Keratinocyte (primary cell): Measurements from ENCODE around the gene TREH. TPM values are rescaled to one million over a fixed set of nuclear protein-coding genes. Genes with fewer than 3 reads are reported as not detected.

Experiments used
- DNase-seq: peaks from one replicate; pipeline ENCODE4 v3.0.0-alpha.2; 2011; ENCODE audit warnings: low read depth, missing footprints, low spot score
- FAIRE-seq: peaks from 2 replicates; lab custom pipeline; 2011; peaks lifted over from hg19 to GRCh38; lab: Jason Lieb, UNC
- H2AFZ ChIP-seq: 2 replicates; pipeline ENCODE4 v1.6.0; 2012; ENCODE audit warnings: low read length, control low read depth, inconsistent platforms; ENCODE audit not compliant: control insufficient read depth
- H3K27ac ChIP-seq: 2 replicates; pipeline ENCODE4 v1.5.1; 2011; ENCODE audit warnings: low read length; ENCODE audit not compliant: control insufficient read depth, insufficient read depth
- H3K27me3 ChIP-seq: 3 replicates; pipeline ENCODE4 v1.6.0; 2011; ENCODE audit warnings: low read length; ENCODE audit not compliant: control insufficient read depth, insufficient read depth; ENCODE audit errors: extremely low read depth
- H3K36me3 ChIP-seq, 2 experiments: 2 replicates in 1 of 2; 3 replicates in 1 of 2; pipeline ENCODE4 v1.5.1; 2011; ENCODE audit warnings: low read length in 2 of 2, mild to moderate bottlenecking in 1 of 2; ENCODE audit not compliant: control insufficient read depth in 2 of 2, insufficient read depth in 2 of 2; ENCODE audit errors: extremely low read depth in 1 of 2
- H3K4me1 ChIP-seq: 3 replicates; pipeline ENCODE4 v1.5.1; 2011; ENCODE audit warnings: low read length; ENCODE audit not compliant: control insufficient read depth, insufficient read depth; ENCODE audit errors: extremely low read depth
- H3K4me2 ChIP-seq: 3 replicates; pipeline ENCODE4 v1.6.0; 2011; ENCODE audit warnings: low read depth, low read length; ENCODE audit not compliant: control insufficient read depth, insufficient read depth; ENCODE audit errors: extremely low read depth
- H3K4me3 ChIP-seq, 3 experiments: fragments of 200-600 bp in 1 of 3; sonication (generic) in 1 of 3; 2 replicates in 2 of 3; 3 replicates in 1 of 3; pipeline ENCODE4 v1.5.1; 2011 to 2016; ENCODE audit warnings: low read length in 3 of 3, mild to moderate bottlenecking in 3 of 3, control low read depth in 2 of 3, inconsistent platforms in 1 of 3, low read depth in 1 of 3, mixed read lengths in 1 of 3, mixed run types in 1 of 3, moderate library complexity in 1 of 3; ENCODE audit not compliant: control insufficient read depth in 2 of 3, insufficient read depth in 2 of 3; ENCODE audit errors: extremely low read depth in 1 of 3
- H3K79me2 ChIP-seq: 2 replicates; pipeline ENCODE4 v1.6.0; 2012; ENCODE audit warnings: low read length; ENCODE audit not compliant: control insufficient read depth, insufficient read depth
- H3K9ac ChIP-seq: 3 replicates; pipeline ENCODE4 v1.6.0; 2011; ENCODE audit warnings: low read length; ENCODE audit not compliant: control insufficient read depth, insufficient read depth; ENCODE audit errors: extremely low read depth
- H3K9me1 ChIP-seq: 3 replicates; pipeline ENCODE4 v1.6.0; 2011; ENCODE audit warnings: low read length; ENCODE audit not compliant: control insufficient read depth, insufficient read depth; ENCODE audit errors: extremely low read depth
- H3K9me3 ChIP-seq: 2 replicates; pipeline ENCODE4 v1.5.1; 2012; ENCODE audit warnings: low read depth, low read length; ENCODE audit not compliant: control insufficient read depth
- H4K20me1 ChIP-seq: 3 replicates; pipeline ENCODE4 v1.6.0; 2011; ENCODE audit warnings: low read length; ENCODE audit not compliant: control insufficient read depth, insufficient read depth; ENCODE audit errors: extremely low read depth
- EZH2 ChIP-seq: IDR thresholded peaks from one replicate; pipeline ENCODE4 v1.6.1; 2012; ENCODE audit warnings: inconsistent platforms, mild to moderate bottlenecking, low read length, moderate library complexity
- dilution Hi-C: fragments of 300-500 bp; cut with MboI; formaldehyde crosslinking; loops from one replicate; pipeline ENCODE4 v1.7.0; 2020; ENCODE audit warnings: low sequenced_read_pairs; ENCODE audit not compliant: extremely low pct_ligation_motif_present
- polyA plus RNA-seq, 5 experiments: library from polyadenylated mRNA; depleted of rRNA in 3 of 5; stranded (reverse) in 3 of 5; stranded (forward) in 1 of 5; unstranded in 1 of 5; fragments of >200 nt; gene quantifications; 1 replicate in 1 of 5; 2 replicates in 3 of 5; 3 replicates in 1 of 5; pipeline versions ENCODE4 v1.2.1 to v1.2.3, GENCODE V29; 2011 to 2012; ENCODE audit warnings: missing spikeins in 2 of 5, low read depth in 1 of 5, low replicate concordance in 1 of 5
- TF ChIP-seq, protein P1 (sequence below), 3 experiments: IDR thresholded peaks in 1 of 3; conservative IDR thresholded peaks in 1 of 3; optimal IDR thresholded peaks in 1 of 3; 2 replicates in 2 of 3; 3 replicates in 1 of 3; pipeline versions ENCODE3 to v1.5.1; 2011; ENCODE audit warnings: low read length in 3 of 3, mild to moderate bottlenecking in 3 of 3, moderate library complexity in 2 of 3, control low read depth in 1 of 3, inconsistent platforms in 1 of 3; ENCODE audit not compliant: insufficient read depth in 2 of 3; ENCODE audit errors: extremely low read depth in 1 of 3

TREH gene
- polyA plus RNA-seq, 1 donor (not counting 4 experiments of a cell fraction or from before 2014, with no cell fraction given), result not detected

DNA sequence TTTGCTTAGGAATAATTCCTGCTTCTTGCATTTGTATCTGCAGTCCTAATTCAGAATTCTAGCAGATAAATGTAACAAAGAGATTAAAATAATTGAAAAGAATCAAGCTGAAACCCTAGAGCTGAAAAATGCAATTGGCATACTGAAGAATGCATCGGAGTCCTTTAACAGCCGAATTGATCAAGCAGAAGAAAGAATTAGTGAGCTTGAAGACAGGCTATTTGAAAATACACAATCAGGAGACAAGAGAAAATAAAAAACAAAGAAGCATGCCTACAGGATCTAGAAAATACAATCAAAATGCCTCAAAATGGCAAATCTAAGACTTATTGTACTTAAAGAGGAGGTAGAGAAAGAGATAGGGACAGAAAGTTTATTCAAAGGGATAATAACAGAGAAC lies 8.2 kb downstream of the TREH start:
- no peaks in the 10 kb centered on the region for H3K27me3 ChIP-seq
- dilution Hi-C loops, result no loop called here

GRCh38 chr11:118670063-118670462 lies 9.4 kb downstream of the TREH start:
- no peaks in the 10 kb centered on the region for H3K9me3 ChIP-seq
- no peaks in the 10 kb centered on the region for H3K36me3 ChIP-seq
- DNase-seq (no peak), FAIRE-seq (no peak)
- dilution Hi-C loops, result no loop called here
- H2AFZ ChIP-seq, result no peak overlapping the region
- no peaks in the 10 kb centered on the region for H3K79me2 ChIP-seq
- no peaks in the 10 kb centered on the region for H4K20me1 ChIP-seq
- H3K9ac ChIP-seq, result no peak overlapping the region
- TF ChIP-seq, protein P1, sequence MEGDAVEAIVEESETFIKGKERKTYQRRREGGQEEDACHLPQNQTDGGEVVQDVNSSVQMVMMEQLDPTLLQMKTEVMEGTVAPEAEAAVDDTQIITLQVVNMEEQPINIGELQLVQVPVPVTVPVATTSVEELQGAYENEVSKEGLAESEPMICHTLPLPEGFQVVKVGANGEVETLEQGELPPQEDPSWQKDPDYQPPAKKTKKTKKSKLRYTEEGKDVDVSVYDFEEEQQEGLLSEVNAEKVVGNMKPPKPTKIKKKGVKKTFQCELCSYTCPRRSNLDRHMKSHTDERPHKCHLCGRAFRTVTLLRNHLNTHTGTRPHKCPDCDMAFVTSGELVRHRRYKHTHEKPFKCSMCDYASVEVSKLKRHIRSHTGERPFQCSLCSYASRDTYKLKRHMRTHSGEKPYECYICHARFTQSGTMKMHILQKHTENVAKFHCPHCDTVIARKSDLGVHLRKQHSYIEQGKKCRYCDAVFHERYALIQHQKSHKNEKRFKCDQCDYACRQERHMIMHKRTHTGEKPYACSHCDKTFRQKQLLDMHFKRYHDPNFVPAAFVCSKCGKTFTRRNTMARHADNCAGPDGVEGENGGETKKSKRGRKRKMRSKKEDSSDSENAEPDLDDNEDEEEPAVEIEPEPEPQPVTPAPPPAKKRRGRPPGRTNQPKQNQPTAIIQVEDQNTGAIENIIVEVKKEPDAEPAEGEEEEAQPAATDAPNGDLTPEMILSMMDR (optimal IDR thresholded peaks at IDR 0.05 in 1 of 3, IDR thresholded peaks at IDR 0.05 in 1 of 3, conservative IDR thresholded peaks at IDR 0.05 in 1 of 3; ENCODE audit: extremely low read depth in 1 of 3, insufficient read depth in 2 of 3, low read length in 3 of 3), result no peak
- no peak for TF ChIP-seq EZH2
- H3K4me1 ChIP-seq, result no peaks in the 10 kb centered on the region
- no peak overlapping the region for H3K4me3 ChIP-seq
- H3K27me3 ChIP-seq, result no peaks in the 10 kb centered on the region
- no peaks in the 10 kb centered on the region for H3K9me1 ChIP-seq
- no peak overlapping the region for H3K4me2 ChIP-seq
- no peak overlapping the region for H3K27ac ChIP-seq

More for the DNA sequence above, 8.2 kb downstream of the TREH start:
- no peaks in the 10 kb centered on the region for H4K20me1 ChIP-seq
- H3K9ac ChIP-seq, result no peak overlapping the region
- no peaks in the 10 kb centered on the region for H3K36me3 ChIP-seq
- H3K79me2 ChIP-seq, result no peaks in the 10 kb centered on the region
- H3K9me3 ChIP-seq, result peaks cover 2% of the 10 kb centered on the region
- no peak overlapping the region for H3K4me3 ChIP-seq
- no peak overlapping the region for H3K27ac ChIP-seq
- no peaks in the 10 kb centered on the region for H3K4me1 ChIP-seq
- DNase-seq (no peak), FAIRE-seq (no peak)
- H2AFZ ChIP-seq, result no peak overlapping the region
- TF ChIP-seq EZH2, result no peak
- TF ChIP-seq, protein P1 (optimal IDR thresholded peaks at IDR 0.05 in 1 of 3, IDR thresholded peaks at IDR 0.05 in 1 of 3, conservative IDR thresholded peaks at IDR 0.05 in 1 of 3; ENCODE audit: extremely low read depth in 1 of 3, insufficient read depth in 2 of 3, low read length in 3 of 3), result no peak
- no peaks in the 10 kb centered on the region for H3K9me1 ChIP-seq
- H3K4me2 ChIP-seq, result no peak overlapping the region
